Measurements from ENCODE around the gene ZNF304.
"Not testable (repeated sequence)": the region's sequence is repeated elsewhere in the genome, so short reads cannot be mapped to it uniquely, and the experiment has no call there.

ZNF304 gene

DNA sequence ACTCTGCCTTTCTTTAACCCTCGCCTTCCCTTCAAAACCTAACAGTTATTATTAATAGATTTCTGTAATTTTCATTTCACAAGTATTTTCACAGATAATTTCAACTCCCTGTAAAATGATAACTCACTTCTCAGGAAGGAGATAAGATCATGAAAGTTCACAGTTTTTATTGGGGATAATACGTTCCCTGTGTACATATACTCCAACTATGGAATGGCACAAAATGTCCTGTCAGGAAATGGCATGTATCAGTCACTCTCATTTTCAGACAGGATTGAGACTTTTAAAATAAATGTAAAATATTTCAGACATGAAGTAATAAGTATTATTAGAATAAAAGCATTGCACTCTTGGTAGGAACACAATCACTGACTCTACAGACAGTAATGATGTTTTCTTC lies 11.3 kb downstream of the ZNF304 start:
- DNase-seq (ENCODE audit: low read depth in 3 of 3), result no peak

DNA sequence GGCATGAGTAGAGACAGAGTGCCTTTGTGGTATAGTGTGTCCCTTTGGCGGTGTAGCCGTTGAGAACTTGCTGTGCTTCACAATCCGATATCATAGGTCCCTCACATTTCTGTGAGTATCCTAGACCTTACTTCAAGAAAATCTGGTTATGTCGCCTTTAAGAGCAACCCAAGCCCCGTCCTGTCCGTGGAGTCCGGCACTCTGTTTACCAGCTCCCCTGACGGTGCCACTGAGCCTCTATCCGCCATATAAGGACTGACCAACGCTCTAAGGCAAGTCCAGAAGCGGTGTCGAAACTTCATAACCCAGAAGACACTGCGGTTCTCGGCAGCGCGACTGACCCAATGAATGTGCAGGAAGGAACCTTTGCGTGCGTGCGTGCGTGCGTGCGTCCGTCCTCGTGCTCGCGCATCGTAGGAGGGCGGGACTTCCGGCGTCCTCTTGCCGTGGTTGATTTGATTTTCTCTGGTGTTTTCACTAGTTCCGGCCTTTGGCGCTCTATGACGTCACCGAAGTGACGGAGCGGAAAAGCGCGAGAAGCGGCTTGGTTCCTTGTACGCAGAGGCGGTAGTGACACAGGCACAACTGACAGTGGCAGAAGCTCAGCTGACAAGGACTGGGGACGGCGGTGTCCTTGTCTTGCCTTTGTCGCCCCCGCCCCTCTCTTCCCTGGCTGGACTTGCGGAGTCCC lies 12.1 kb downstream of the ZNF304 start, which contains the start of the genes TRAPPC2B and ZNF547:
TRAPPC2B (plus strand) TSS at position 555 of the 691 bp plus-strand sequence. CDS start 1,283 bp downstream, outside the sequence.
ZNF547 (plus strand) TSS at position 555 of the 691 bp plus-strand sequence. CDS start 5,005 bp downstream, outside the sequence.
- DNase-seq (ENCODE audit: low read depth in 3 of 3), result peak; percentile 94 to 98 (median 97)

DNA sequence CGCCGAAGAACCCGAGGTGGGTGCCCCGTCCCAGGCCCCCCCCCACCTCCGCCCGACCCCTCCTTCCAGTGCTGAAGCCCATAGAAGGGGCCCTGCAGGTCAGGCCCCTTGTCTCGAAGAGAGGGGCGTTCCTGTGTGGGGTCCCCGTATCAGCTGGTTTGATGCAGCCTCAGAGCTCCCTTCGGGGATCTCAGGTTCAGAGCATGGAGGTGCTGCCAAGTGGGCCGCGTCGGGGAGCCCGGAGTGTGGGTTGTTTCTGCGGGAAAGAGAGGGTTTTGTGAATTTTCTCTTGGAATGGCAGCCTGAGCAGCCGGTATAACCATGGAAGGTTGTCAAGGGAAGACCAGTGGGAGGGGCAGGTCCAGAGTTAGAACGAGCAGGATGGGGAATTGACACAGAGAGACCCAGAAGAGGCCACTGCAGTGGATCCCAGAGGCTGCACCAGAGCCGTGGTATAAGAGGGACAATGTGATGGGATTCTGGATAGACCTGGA lies 12.7 kb downstream of the ZNF304 start:
- no peak for DNase-seq (ENCODE audit: low read depth in 3 of 3)

DNA sequence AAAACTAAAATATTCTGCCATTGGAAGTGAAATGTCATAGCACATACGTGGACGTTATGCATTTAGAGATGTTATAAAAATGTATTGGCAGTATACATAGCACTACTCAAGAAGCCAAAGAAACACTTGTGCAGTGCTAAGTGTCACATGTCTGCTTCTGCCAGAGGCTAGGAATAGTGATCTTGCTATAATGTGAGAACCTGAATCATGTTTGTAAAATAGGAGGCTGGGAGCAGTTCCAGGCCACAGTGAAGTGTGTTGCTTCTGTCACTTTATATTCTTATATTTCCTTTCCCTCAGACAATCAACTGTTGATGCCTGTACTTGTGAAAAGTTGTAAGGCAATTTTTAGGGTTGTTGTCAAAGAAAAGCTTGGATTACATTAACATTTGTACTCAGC lies 15.7 kb downstream of the ZNF304 start:
- DNase-seq (ENCODE audit: low read depth in 3 of 3), result no peak

DNA sequence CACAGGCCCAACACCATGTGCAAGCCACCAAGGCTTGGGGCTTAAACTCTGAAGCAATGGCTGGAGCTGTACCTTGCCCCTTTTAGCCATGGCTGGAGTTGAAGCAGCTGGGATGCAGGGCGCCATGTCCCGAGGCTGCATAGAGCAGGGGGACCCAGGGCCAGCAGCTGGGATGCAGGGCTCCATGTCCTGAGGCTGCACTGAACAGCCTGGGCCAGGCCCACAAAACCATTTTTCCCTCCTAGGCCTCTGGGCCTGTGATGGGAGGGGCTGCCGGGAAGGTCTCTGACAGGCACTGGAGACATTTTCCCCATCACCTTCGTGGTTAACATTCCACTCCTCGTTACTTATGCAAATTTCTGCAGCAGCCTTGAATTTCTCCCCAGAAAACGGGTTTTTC lies 23.1 kb downstream of the ZNF304 start:
- no peak for DNase-seq (ENCODE audit: low read depth in 3 of 3)

DNA sequence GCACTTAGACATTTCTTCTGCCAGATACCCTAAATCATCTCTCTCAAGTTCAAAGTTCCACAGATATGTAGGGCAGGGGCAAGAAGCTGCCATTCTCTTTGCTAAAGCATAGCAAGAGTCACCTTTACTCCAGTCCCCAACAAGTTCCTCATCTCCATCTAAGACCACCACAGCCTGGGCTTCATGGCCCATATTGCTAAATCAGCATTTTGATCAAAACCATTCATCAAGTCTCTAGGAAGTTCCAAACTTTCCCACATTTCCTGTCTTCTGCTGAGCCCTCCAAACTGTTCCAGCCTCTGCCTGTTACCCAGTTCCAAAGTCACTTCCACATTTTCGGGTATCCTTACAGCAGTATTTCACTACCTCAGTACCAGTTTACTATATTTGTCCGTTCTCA lies 23.6 kb downstream of the ZNF304 start:
- DNase-seq (ENCODE audit: low read depth in 3 of 3), result not testable (repeated sequence)

DNA sequence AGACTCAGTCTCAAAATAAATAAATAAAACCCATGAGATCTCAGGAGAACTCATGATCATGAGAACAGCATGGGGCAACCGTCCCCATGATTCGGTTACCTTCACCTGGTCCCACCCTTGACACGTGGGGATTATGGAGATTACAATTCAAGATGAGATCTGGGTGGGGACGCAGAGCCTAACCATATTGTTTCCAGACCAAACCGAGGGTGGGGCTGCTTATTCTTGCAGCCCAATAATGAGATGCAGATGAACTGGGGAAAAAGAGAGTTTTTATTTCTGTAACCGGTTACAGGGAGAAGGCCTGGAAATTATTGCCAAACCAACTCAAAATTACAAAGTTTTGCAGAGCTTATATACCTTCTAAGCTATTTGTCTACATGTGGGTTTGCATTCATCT lies 25.1 kb downstream of the ZNF304 start:
- DNase-seq (ENCODE audit: low read depth in 3 of 3), result no peak

DNA sequence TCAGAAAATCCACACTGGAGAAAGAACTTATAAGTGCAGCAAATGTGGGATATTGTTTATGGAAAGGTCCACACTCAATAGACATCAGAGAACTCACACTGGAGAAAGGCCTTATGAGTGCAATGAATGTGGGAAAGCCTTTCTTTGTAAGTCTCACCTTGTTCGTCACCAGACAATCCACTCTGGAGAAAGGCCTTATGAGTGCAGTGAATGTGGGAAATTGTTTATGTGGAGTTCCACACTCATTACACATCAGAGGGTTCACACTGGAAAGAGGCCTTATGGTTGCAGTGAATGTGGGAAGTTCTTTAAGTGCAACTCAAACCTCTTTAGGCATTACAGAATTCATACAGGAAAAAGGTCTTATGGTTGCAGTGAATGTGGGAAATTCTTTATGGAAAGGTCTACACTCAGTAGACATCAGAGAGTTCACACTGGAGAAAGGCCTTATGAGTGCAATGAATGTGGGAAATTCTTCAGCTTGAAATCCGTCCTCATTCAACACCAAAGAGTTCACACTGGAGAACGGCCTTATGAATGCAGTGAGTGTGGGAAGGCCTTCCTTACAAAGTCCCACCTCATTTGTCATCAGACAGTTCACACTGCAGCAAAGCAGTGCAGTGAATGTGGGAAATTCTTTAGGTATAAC lies 26.6 kb downstream of the ZNF304 start:
- no peak for DNase-seq (ENCODE audit: low read depth in 3 of 3)

DNA sequence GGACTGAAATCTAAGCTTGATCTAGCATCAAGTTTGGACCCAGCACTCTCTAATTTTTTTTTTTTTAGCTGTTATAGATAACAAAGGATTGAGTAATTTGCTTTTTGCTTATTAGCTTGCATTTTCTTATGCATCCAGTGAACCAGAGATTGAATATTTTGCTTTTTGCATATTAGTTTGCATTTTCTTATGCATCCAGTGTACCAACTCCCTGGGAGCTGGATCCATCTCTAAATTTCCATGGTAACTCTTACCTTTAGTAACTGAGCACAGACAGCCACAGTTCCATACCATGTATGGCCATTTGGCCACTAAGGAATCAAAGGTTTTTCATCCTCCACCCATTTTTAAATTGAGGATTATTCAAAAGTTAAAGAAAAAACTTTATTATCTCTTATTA lies 29.9 kb downstream of the ZNF304 start:
- no peak for DNase-seq (ENCODE audit: low read depth in 3 of 3)

DNA sequence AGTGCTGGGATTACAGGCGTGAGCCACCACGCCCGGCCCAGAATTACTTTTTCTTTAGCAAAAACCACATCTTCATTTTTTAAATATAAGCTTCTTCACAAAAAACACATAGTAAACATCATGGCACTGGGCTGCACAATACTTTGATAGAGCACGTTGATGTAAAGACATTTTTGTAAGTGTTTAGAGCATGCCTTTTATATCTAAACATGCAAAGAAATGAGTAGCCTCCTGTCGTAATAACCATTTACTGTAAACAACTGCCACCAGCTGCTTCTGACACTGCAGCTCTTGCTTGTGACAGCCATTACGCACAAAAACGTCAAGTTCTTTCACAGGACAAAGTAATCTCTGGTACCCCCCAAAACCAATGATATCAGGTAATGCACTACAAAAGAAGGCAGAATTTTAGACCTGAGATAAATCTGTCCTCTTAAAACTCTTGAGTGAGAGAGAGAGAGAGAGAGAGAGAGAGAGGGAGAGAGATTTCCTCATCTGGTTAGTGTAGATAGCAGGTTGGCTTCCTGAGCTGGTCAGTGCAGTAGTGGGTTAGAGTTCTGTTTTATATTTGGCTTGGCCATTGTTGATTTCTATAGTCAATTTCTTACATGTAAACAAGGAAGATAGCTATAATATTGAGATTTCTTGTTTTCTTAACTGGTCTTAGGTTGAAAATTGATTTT lies 31.9 kb downstream of the ZNF304 start:
- DNase-seq (ENCODE audit: low read depth in 3 of 3), result no peak

DNA sequence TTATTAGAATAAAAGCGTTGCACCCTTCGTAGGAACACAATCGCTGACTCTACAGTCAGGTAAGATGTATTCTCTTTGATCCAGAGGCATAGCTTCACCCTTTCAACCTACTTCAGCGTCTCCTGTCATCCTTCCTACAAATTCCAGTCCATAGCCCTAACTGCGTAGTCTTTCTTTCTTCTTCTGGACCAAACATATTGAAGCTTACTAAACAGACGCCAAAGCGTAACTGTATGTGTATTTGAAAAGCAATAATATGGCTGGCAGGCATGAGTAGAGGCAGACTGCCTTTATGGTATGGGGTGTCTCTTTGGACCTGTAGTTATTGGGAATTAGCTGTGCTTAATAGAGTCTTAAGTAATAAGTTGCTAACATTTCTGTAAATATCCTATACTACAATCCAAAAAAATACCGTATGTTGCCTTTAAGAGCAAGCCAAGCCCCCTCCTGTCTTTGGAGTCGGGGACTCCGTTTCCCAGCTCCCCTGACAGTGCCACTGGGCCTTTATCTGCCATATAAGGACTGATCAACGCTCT lies 38.2 kb downstream of the ZNF304 start:
- DNase-seq (ENCODE audit: low read depth in 3 of 3), result no peak

DNA sequence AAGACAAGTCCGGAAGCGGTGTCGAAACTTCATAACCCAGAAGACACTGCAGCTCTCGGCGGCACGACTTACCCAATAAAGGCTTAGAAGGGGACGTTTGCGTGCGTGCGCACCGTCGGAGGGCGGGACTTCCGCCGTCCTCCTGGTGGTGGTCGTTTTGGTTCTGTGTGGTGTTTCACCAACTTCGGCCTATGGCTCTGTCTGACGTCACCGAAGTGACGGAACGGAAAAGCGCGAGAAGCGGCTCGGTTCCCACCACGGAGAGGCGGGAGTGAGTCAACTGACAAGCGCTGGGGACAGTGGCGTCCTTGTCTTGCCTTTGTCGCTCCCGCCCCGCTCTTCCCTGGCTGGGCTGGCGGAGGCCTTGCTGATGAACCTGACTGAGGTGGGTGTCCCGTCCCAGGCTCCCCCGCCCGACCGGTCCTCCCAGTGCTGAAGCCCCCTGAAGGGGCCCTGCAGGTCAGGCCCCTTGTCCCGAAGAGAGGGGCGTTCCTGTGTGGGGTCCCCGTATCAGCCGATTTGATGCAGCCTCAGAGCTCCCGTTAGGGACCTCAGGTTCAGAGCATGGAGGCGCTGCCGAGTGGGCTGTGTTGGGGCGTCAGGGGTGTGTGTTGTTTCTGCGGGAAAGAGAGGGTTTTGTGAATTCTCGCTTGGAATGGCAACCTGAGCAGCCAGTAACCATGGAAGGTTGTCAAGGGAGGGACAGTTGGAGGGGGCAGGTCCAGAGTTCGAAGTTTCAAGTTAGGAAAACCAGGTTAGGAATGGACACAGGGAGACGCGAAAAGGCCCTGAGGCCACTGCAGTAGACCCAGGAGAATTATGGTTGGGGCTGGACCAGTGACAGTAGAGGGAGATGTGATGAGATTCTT lies 38.9 kb downstream of the ZNF304 start, which contains the start of gene ZNF548:
ZNF548 (plus strand) TSS at position 125 of the 869 bp plus-strand sequence; CDS start at position 371, 246 bp downstream.
- peak; percentile 91 to 93 (median 93) for DNase-seq (ENCODE audit: low read depth in 3 of 3)

DNA sequence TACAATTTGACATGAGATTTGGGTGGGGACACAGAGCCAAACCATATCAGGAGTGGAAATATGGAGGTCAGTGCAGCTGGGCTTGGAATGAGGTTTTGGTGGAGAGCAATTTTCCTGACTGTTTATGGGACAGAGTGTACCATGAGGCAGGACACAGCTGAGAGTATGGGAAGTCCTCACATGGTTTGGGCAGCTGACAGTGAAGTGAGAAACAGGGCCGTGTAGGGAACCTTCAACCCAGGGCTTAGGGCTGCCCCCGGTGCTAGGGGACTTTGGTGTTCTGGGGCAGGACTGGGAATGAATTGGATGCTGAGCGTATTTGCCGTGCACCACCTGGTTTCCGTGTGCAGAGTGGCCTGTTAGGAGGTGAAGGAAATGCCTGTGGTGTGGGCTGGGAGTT lies 44.6 kb downstream of the ZNF304 start:
- no peak for DNase-seq (ENCODE audit: low read depth in 3 of 3)

DNA sequence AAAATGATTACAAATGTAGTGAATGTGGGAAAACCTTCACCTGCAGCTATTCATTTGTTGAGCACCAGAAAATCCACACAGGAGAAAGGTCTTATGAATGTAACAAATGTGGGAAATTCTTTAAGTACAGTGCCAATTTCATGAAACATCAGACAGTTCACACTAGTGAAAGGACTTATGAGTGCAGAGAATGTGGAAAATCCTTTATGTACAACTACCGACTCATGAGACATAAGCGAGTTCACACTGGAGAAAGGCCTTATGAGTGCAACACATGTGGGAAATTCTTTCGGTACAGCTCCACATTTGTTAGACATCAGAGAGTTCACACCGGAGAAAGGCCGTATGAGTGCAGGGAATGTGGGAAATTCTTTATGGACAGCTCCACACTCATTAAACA lies 47.8 kb downstream of the ZNF304 start:
- no peak for DNase-seq (ENCODE audit: low read depth in 3 of 3)

DNA sequence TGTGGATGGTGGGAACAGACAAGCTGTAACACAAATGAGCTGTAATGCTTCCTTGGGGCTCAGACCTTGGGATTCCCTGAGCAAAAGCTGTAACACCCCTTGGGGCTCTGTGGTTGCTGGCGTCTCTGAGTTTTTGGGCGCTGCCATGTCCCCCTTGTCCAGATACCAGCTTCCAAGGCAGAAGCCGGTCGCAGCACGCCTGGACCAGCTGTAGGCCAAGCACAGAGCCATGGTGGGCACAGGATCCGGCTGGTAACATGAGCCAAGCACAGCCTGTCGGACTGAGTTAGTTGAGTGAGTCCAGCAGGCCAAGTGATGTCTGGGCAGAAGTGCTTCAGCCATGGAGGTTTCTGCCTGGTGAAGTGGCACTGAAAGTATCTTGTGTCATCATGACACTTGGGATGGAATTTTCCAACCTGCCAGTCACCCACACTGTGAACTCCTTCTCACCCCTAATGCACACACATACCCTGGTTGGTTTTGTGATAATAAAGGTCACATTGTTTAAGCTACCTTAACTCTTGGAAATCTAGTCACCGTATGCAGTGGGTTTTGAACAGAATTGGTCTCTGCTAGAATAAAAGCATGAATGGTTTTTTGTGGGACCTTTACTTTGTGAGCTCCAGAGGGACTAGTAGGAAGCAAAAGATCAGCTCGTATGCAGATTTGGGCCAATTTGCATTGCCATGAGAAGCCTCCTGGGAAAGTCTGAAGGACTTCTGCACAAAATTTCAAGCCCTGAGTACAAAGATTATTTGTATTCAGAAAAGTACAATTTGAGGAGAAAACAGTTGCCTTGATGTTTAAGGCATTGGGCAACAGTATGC lies 52.9 kb downstream of the ZNF304 start:
- DNase-seq (ENCODE audit: low read depth in 3 of 3), result no peak

DNA sequence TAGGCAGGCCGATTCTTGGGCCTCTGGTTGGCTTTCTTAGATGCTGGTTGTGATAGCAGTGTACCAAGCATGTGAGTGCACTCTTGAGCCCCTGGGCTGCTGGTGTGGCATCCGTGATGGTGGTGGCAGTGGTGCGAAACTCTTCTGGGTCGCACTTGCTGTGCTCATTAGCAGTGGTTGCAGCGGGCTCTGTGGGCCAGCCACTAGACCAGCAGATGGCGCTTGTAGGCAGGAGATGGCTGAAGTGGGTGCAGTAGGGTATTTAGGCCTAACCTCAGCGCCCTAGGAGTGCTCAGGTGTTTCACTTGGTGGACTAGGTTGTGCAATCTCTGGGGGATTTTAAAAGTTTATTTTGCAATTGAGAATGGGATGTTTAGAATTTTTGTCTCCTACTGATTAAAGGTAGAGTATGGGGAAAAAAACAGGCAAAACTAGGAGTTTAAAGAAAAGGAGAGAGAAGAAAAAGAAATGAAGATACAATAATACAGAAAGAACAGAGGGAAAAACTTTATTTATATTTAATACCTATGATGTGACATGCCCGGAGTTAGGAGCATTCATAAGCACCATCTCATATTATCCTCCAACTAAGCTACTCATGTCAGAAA lies 55.5 kb downstream of the ZNF304 start:
- DNase-seq (ENCODE audit: low read depth in 3 of 3), result peak; percentile 36 to 59 (median 43)

All from stimulated activated CD4-positive, alpha-beta T cell treated with anti-CD3 and anti-CD28 coated beads, TNF-alpha, amount 100 ng/mL, for 4 hours (primary cell).